ENCODE results near the gene TBC1D16.

TBC1D16 gene

DNA sequence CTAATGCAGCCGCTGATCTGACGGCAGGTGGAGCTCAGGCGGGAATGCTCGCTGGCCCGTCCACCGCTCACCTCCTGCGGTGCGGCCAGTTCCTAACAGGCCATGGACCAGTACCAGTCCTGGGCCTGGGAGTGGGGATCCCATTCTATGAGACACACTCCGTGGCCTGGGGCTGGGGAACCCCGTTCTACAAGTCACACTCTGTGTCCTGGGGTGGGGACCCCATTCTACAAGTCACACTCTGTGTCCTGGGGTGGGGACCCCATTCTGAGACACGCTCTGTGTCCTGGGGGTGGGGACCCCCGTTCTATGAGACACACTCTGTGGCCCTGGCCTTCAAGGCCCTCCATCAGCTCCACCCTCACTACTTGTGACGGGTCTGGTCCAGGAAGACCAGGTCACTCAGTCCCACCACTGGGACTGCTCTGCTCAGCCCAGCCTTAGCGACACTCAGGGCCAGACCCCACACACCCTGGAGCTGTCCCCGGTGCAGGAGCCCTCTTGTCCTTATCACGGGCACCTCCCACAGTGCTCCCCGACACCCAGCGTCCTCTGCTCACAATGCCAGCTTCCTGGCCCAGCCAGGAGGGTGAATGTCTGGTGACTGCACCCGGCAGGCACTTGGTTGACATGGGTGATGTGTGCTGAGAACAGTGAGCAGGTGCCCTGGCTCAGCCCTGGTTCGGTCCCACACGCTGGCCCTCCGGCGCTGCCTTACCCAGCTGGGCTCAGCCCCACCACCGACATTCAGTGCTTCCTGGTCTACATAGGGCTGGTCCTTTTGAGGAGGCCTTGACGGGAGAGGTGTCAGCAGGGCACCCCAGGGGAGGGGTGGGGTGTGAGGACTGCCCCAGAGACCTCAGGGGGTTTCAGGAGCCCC is 89.1 kb downstream of the TBC1D16 start:
- DNase-seq (ENCODE audit: low read depth, low spot score): no peak

GRCh38 chr17:79945591-79946255 is 89.9 kb downstream of the TBC1D16 start:
- H3K4me3 ChIP-seq (ENCODE audit: low read length): no peak overlapping the region
- no peak for DNase-seq (ENCODE audit: low read depth, low spot score)

More for the DNA sequence above, 89.1 kb downstream of the TBC1D16 start:
- H3K4me3 ChIP-seq (ENCODE audit: low read length): no peak overlapping the region

- no peak overlapping the region for H3K4me3 ChIP-seq (ENCODE audit: low read length)
Observed at GRCh38 chr17:79944821-79945391, 90.8 kb downstream of the TBC1D16 start.

DNA sequence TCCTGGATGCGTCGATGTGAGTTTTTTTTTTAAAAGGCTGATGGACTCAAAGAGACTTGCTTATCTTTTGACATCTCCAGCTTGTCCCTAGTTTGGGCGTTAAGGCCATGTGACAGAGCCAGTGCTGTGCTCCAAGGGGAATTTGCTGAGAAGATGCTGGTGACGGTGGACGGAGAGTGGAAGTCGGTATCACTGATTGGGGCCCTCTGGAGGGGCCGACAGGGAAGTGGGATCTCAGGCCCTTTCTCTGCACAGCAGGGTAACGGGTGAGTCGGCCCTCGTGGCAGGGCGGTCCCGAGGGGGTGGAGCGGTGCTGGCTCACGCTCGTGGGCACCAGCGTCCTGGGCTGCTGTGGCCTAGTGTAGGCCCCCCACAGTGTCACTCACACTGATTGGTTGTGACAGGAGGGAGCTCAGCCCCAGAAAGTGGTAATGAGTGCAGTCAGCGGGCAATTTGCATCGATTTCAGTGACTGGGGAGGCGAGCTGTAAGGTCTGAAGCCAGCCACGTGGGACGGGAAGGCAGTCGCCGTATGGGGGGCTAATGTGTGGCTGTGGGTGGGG is 91.3 kb downstream of the TBC1D16 start:
- no peak for DNase-seq (ENCODE audit: low read depth, low spot score)
- H3K4me3 ChIP-seq (ENCODE audit: low read length): no peak overlapping the region

More at GRCh38 chr17:79944821-79945391, 90.8 kb downstream of the TBC1D16 start:
- no peak for DNase-seq (ENCODE audit: low read depth, low spot score)

- no peak for DNase-seq (ENCODE audit: low read depth, low spot score)
- no peak overlapping the region for H3K4me3 ChIP-seq (ENCODE audit: low read length)
Observed at GRCh38 chr17:79943347-79944241, 92.1 kb downstream of the TBC1D16 start.

GRCh38 chr17:79942591-79943346 is 92.9 kb downstream of the TBC1D16 start:
- no peak for DNase-seq (ENCODE audit: low read depth, low spot score)
- no peak overlapping the region for H3K4me3 ChIP-seq (ENCODE audit: low read length)

- DNase-seq (ENCODE audit: low read depth, low spot score): no peak
- no peak overlapping the region for H3K4me3 ChIP-seq (ENCODE audit: low read length)
Observed at GRCh38 chr17:79942011-79942405, 93.7 kb downstream of the TBC1D16 start.

GRCh38 chr17:79941088-79942010 is 94.3 kb downstream of the TBC1D16 start:
- no peak for DNase-seq (ENCODE audit: low read depth, low spot score)
- H3K4me3 ChIP-seq (ENCODE audit: low read length): no peak overlapping the region

DNA sequence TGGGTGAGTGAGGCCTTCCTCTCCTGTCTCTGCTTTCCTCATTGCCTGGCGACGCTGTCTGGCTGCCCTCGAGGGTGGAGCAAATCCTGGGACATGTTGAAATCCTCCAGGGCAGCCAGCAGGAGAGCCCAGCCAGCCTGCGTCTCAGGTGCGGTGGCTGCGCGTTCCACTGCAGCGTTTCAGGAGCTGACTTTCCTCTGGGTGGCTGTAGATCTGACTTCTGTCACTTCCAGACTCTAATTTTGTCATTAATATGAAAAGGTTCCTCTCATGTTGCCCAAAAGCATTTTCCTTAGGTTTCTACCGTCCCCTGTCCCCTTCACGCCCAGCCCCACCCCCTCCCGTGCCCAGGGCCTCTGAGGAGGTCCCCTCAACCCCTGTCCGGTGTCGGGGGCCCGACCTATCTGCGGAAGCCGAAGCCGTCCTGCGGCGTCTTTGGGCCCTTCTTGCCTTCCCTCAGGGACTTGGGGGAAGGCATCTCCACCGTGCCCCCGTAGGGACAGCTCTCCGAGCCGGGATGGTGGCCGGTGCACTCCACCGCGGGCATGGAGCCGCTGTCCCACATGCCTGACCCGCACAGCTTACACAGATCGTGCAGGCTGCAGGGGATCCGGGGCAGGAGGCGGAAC is 95.1 kb downstream of the TBC1D16 start:
- no peak overlapping the region for H3K4me3 ChIP-seq (ENCODE audit: low read length)
- DNase-seq (ENCODE audit: low read depth, low spot score): no peak

- no peak for DNase-seq (ENCODE audit: low read depth, low spot score)
- no peak overlapping the region for H3K4me3 ChIP-seq (ENCODE audit: low read length)
Observed at GRCh38 chr17:79939755-79940458, 95.8 kb downstream of the TBC1D16 start.

GRCh38 chr17:79939094-79939435 is 96.6 kb downstream of the TBC1D16 start:
- DNase-seq (ENCODE audit: low read depth, low spot score): no peak
- no peak overlapping the region for H3K4me3 ChIP-seq (ENCODE audit: low read length)

DNA sequence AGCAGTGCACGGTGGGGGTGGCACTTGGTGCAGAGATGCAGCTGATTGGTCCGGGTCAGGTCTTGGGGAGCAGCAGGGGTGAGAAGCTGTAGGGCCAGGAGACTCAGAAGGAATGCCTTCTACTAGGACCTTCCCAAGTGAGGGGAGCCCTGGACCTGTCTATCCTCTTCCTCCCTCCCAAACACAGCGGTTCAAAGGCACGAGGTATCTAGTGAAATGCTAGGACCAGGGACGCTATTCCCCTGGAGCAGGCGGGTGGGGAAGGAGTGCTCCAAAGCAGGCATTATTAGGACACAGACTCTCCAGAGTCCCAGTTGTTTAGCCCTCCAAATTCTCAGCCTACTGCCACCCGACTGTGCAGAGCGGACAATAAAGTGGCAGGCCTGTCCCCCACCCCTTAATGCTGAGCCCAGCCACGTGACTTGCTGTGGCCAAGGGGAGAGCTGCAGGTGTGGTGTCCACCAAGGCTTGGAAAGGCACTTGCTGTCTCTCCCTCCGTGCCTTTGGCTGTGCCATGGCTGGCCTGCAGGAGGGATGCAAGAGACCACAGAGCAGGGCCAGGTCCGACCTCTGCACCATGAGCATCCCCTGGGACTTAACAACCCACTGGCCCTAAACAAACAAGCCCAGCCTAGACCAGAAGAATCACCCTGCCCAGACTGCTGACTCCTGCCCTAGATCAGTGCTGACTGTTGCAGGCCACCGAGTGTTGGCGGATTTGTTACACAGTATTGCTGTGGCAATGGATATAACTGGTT is 97.2 kb downstream of the TBC1D16 start:
- no peak overlapping the region for H3K4me3 ChIP-seq (ENCODE audit: low read length)
- DNase-seq (ENCODE audit: low read depth, low spot score): no peak

- peak overlapping the region; percentile 13 for H3K4me3 ChIP-seq (ENCODE audit: low read length)
- peak; percentile 39 for DNase-seq (ENCODE audit: low read depth, low spot score)
Observed at GRCh38 chr17:79937391-79938335, 98.0 kb downstream of the TBC1D16 start.

GRCh38 chr17:79936641-79937381 is 98.9 kb downstream of the TBC1D16 start:
- peak; percentile 15 for DNase-seq (ENCODE audit: low read depth, low spot score)
- peak overlapping the region; percentile 13; the same call in 1 of the 2 replicates for H3K4me3 ChIP-seq (ENCODE audit: low read length)

Measured in Jurkat, Clone E6-1 (cell line).